Sigmoid colon (tissue), 7 donors: ENCODE results near the gene SLC13A1. TPM values are rescaled to one million over a fixed set of nuclear protein-coding genes. Genes with fewer than 3 reads are reported as not detected.
A peak's percentile ranks its signal among the peaks of the same experiment; 100 is the strongest.

Experiments used
- DNase-seq: peaks from one replicate; pipeline ENCODE4 v3.0.0-alpha.2; 2019
- H3K27ac ChIP-seq, 4 donors: fragments of 200-600 bp; sonication (generic); one replicate each; pipeline ENCODE4 v1.5.1; 2016 to 2019; ENCODE audit warnings: mild to moderate bottlenecking in 1 of 4
- H3K27me3 ChIP-seq, 3 donors: fragments of 200-600 bp; sonication (generic); one replicate each; pipeline ENCODE4 v1.5.1; 2019; ENCODE audit warnings: mild to moderate bottlenecking in 1 of 3
- H3K36me3 ChIP-seq, 4 donors: fragments of 200-600 bp; sonication (generic); one replicate each; pipeline ENCODE4 v1.5.1; 2016 to 2019
- H3K4me1 ChIP-seq, 4 donors: fragments of 200-600 bp; sonication (generic); one replicate each; pipeline ENCODE4 v1.5.1; 2017 to 2019
- H3K4me3 ChIP-seq, 4 donors: fragments of 200-600 bp; sonication (generic); one replicate each; pipeline ENCODE4 v1.5.1; 2017 to 2019; ENCODE audit warnings: mild to moderate bottlenecking in 2 of 4, moderate library complexity in 1 of 4
- H3K9me3 ChIP-seq, 4 donors: fragments of 200-600 bp in 3 of 4; sonication (generic) in 3 of 4; one replicate each; pipeline versions ENCODE4 v1.5.1 to v1.6.1; 2013 to 2019
- CTCF ChIP-seq, 4 experiments: fragments of 450-650 bp in 3 of 4; fragments of 200-600 bp in 1 of 4; IDR thresholded peaks; one replicate each; pipeline ENCODE4 v1.5.1; 2016 to 2019; ENCODE audit warnings: antibody characterized with exemption in 4 of 4, mild to moderate bottlenecking in 3 of 4, moderate library complexity in 2 of 4
- EP300 ChIP-seq, 4 donors: sonication (generic); formaldehyde crosslinking; IDR thresholded peaks; one replicate each; pipeline ENCODE4 v1.6.1; 2017; ENCODE audit warnings: antibody characterized with exemption in 4 of 4
- POLR2A ChIP-seq, 2 donors: fragments of 450-650 bp; IDR thresholded peaks; one replicate each; pipeline ENCODE4 v1.6.1; 2016; ENCODE audit warnings: antibody characterized with exemption in 2 of 2, mild to moderate bottlenecking in 2 of 2, moderate library complexity in 2 of 2
- POLR2AphosphoS5 ChIP-seq, 4 donors: sonication (generic); formaldehyde crosslinking; IDR thresholded peaks; one replicate each; pipeline ENCODE4 v1.6.1; 2017; ENCODE audit warnings: antibody characterized with exemption in 4 of 4
- WGBS, 2 donors: extraction: QIAGEN DNeasy Blood & Tissue Kit; methylation state at CpG; one replicate each; pipeline ENCODE4 v1.1.7; 2013; 5-methylcytosine and 5-hydroxymethylcytosine counted together
- intact Hi-C: fragments of 100-400 bp; cut with DNase I; formaldehyde crosslinking; loops from one replicate; pipeline ENCODE4 v1.15.1; 2023
- polyA plus RNA-seq, 3 donors: library from polyadenylated mRNA; stranded (reverse); fragments of 200-250 nt; gene quantifications; one replicate each; pipeline ENCODE4 v1.2.3, GENCODE V29; 2013
- total RNA-seq, 4 donors: library from RNA; depleted of rRNA; stranded (reverse); fragments of >200 nt; gene quantifications; one replicate each; pipeline ENCODE4 v1.1.0, GENCODE V29; 2016
- donor health status: healthy with polysubstance abuse.
- donor health status: Bipolar disorder and iron deficiency.
- donor health status: healthy.

Gene SLC13A1
- total and polyA plus RNA-seq, 7 donors, result 0.06 to 0.23 TPM; not detected in 5

DNA sequence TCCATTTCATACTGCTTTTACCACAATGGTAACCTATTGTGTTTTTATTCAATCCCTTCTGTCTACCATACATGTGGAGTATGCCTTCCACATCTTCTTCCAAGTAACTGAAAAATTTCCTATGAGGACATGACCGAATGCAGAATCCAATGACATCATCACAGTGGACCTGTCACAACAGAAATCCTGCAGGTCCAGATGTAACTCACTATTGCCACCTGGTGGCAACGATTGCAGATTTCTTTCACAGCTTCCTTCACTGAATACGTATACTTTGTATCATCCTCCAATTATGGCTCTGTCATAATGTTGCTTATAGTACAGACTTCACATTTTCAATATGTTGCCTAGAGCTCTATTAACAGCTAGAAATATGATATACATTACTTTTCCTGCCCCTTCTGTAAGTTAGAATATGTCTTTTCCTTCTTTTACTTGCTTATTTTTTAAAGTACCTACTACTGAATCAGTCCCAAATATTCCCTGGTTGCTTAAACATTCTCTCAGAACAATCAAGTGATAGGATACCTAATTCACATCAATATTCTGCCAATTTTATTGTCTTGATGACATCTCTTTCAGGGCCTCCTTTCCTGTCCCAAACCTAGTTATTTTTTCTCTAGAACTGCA is 45.4 kb downstream of the SLC13A1 start:
- no peak for TF ChIP-seq EP300 (IDR thresholded peaks at IDR 0.05)
- TF ChIP-seq CTCF (IDR thresholded peaks at IDR 0.05), result peak in 3 of 4 experiments; percentile 50 to 62 (median 50)
- H3K36me3 ChIP-seq, result no peaks in the 10 kb centered on the region
- WGBS, 2 donors, result 0 to 2% methylated on average over 3 of the region's 3 CpGs
- peak overlapping the region in 1 of 4 donors; percentile 9 for H3K27ac ChIP-seq
- intact Hi-C loops, result loop anchor here (2.0 to 10.0 kb wide), 2 partner anchors 268 to 930 kb away; partner anchors contain the start of gene CADPS2
- no peaks in the 10 kb centered on the region for H3K4me1 ChIP-seq
- no peaks in the 10 kb centered on the region for H3K9me3 ChIP-seq
- no peak overlapping the region for H3K4me3 ChIP-seq
- no peaks in the 10 kb centered on the region for H3K27me3 ChIP-seq
- peak; percentile 71 for DNase-seq

DNA sequence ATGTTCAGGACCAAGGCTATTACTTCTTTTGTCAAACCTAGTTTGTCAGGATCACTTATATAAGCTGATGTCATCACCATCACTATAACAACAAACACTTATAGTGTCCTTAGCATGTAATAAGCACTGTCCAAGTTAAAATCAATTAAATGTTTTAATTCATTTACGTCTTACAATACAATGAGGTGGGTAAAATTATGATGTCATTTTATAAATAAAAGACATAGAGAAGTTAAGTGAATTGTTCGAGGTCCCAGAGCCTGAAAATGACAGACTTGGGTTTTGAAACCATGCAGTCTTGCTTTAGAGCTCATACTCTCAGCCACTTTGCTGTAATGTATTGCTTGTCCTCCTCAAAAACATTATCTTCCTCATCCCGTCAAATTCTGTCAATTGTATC is 48.3 kb downstream of the SLC13A1 start:
- Histone ChIP-seq H3K9me3 (no peaks in the 10 kb centered on the region), H3K4me1 (no peaks in the 10 kb centered on the region), H3K4me3 (no peak overlapping the region), H3K27me3 (no peaks in the 10 kb centered on the region), H3K36me3 (no peaks in the 10 kb centered on the region), H3K27ac (no peak overlapping the region)
- WGBS, 2 donors, result 70 to 88% methylated on average over 3 of the region's 3 CpGs
- intact Hi-C loops, result loop anchor here (10.0 kb wide), 1 partner anchor 927 kb away; no protein-coding TSS in a partner anchor
- DNase-seq, result no peak
- TF ChIP-seq POLR2A (IDR thresholded peaks at IDR 0.05), result no peak
- no peak for TF ChIP-seq POLR2AphosphoS5 (IDR thresholded peaks at IDR 0.05)
- TF ChIP-seq EP300 (IDR thresholded peaks at IDR 0.05), result no peak
- no peak for TF ChIP-seq CTCF (IDR thresholded peaks at IDR 0.05)

GRCh38 chr7:123148813-123149212 is 51.0 kb downstream of the SLC13A1 start:
- H3K36me3 ChIP-seq, result no peaks in the 10 kb centered on the region
- no peak overlapping the region for H3K4me3 ChIP-seq
- no peaks in the 10 kb centered on the region for H3K4me1 ChIP-seq
- H3K9me3 ChIP-seq, result no peaks in the 10 kb centered on the region
- TF ChIP-seq POLR2AphosphoS5 (IDR thresholded peaks at IDR 0.05) (no peak), POLR2A (IDR thresholded peaks at IDR 0.05) (no peak), CTCF (IDR thresholded peaks at IDR 0.05) (no peak), EP300 (IDR thresholded peaks at IDR 0.05) (no peak)
- 89 to 95% methylated on average over 1 of the region's 1 CpG for WGBS, 2 donors
- intact Hi-C loops, result no loop called here
- no peaks in the 10 kb centered on the region for H3K27me3 ChIP-seq
- no peak for DNase-seq
- no peak overlapping the region for H3K27ac ChIP-seq

GRCh38 chr7:123143252-123144006 is 56.3 kb downstream of the SLC13A1 start:
- DNase-seq, result no peak
- intact Hi-C loops, result no loop called here
- H3K9me3 ChIP-seq, result no peaks in the 10 kb centered on the region
- WGBS, 2 donors, result 63 to 87% methylated on average over 3 of the region's 3 CpGs
- H3K4me1 ChIP-seq, result no peaks in the 10 kb centered on the region
- H3K4me3 ChIP-seq, result no peak overlapping the region
- H3K27ac ChIP-seq, result no peak overlapping the region
- TF ChIP-seq POLR2A (IDR thresholded peaks at IDR 0.05), result no peak
- TF ChIP-seq EP300 (IDR thresholded peaks at IDR 0.05), result no peak
- no peak for TF ChIP-seq CTCF (IDR thresholded peaks at IDR 0.05)
- TF ChIP-seq POLR2AphosphoS5 (IDR thresholded peaks at IDR 0.05), result no peak
- no peaks in the 10 kb centered on the region for H3K36me3 ChIP-seq
- no peaks in the 10 kb centered on the region for H3K27me3 ChIP-seq
